Glomerular endothelial cell (primary cell): ENCODE data around the gene PLPPR2. TPM values are rescaled to one million over a fixed set of nuclear protein-coding genes. Genes with fewer than 3 reads are reported as not detected.
"Not testable (repeated sequence)": the region's sequence is repeated elsewhere in the genome, so short reads cannot be mapped to it uniquely, and the experiment has no call there.

Experiments used
- DNase-seq: peaks from one replicate; pipeline ENCODE4 v3.0.0-alpha.2; 2011; ENCODE audit warnings: low read depth, low spot score; ENCODE audit errors: extremely low read depth
- total RNA-seq: library from RNA; depleted of rRNA; stranded (reverse); fragments of >200 nt; gene quantifications from 2 replicates; pipeline ENCODE4 v1.2.3, GENCODE V29; 2015

PLPPR2 gene
- total RNA-seq: 39.3 and 47.7 TPM in 2 replicates

- no peak for DNase-seq
Measured at GRCh38 chr19:11355160-11356073, at the start of gene PLPPR2. TSS of gene PLPPR2 (plus strand) at chr19:11355432. CDS start at chr19:11357674, 2,242 bp downstream.

- no peak for DNase-seq
Measured at GRCh38 chr19:11306337-11306736, 48.9 kb upstream of the PLPPR2 start.

- not testable (repeated sequence) for DNase-seq
Measured at GRCh38 chr19:11320278-11320995, 34.8 kb upstream of the PLPPR2 start.

GRCh38 chr19:11321191-11322126, 33.8 kb upstream of the PLPPR2 start:
- DNase-seq: no peak

GRCh38 chr19:11322269-11323024, 32.8 kb upstream of the PLPPR2 start:
- DNase-seq: no peak

GRCh38 chr19:11323601-11324078, 31.6 kb upstream of the PLPPR2 start:
- DNase-seq: no peak

- no peak for DNase-seq
Measured at GRCh38 chr19:11324079-11324661, 31.1 kb upstream of the PLPPR2 start.

- no peak for DNase-seq
Measured at GRCh38 chr19:11324748-11325389, 30.4 kb upstream of the PLPPR2 start.

GRCh38 chr19:11325544-11325943, 29.7 kb upstream of the PLPPR2 start:
- no peak for DNase-seq

- DNase-seq: no peak
Measured at GRCh38 chr19:11330127-11330526, 25.1 kb upstream of the PLPPR2 start.

GRCh38 chr19:11331502-11331901, 23.7 kb upstream of the PLPPR2 start:
- DNase-seq: no peak

GRCh38 chr19:11332822-11333221, 22.4 kb upstream of the PLPPR2 start:
- no peak for DNase-seq

- DNase-seq: not testable (repeated sequence)
Measured at GRCh38 chr19:11333838-11334237, 21.4 kb upstream of the PLPPR2 start.

GRCh38 chr19:11335449-11336146, 19.6 kb upstream of the PLPPR2 start:
- DNase-seq: no peak

GRCh38 chr19:11337080-11337479, 18.2 kb upstream of the PLPPR2 start:
- DNase-seq: no peak

- no peak for DNase-seq
Measured at GRCh38 chr19:11338121-11338520, 17.1 kb upstream of the PLPPR2 start.

GRCh38 chr19:11338569-11339253, 16.5 kb upstream of the PLPPR2 start:
- DNase-seq: no peak
